A549 (cell line): ENCODE measurements around the gene PRRC2B. TPM values are rescaled to one million over a fixed set of nuclear protein-coding genes. Genes with fewer than 3 reads are reported as not detected.
"Not testable (repeated sequence)": the region's sequence is repeated elsewhere in the genome, so short reads cannot be mapped to it uniquely, and the experiment has no call there.

Source experiments
- ATAC-seq, 2 experiments: fragments of 200-7000 bp in 1 of 2; fragments of >200 bp in 1 of 2; cut with Nextera tagmentation in 1 of 2; cut with Tn5 transposase in 1 of 2; 3 replicates each; pipeline versions ENCODE4 v1.8.0 to v1.9.1; 2018 to 2020; ENCODE audit warnings: mild to moderate bottlenecking in 1 of 2, moderate library complexity in 1 of 2
- CTCF ChIA-PET: fragments of 300-600 bp; sonication (Branson Sonifier 250); formaldehyde crosslinking; extraction: SDS; loops from one replicate; lab custom pipeline; 2021; ENCODE audit warnings: antibody characterized with exemption, inconsistent platforms; lab: Yijun Ruan, JAX
- POLR2A ChIA-PET: fragments of 350-600 bp; formaldehyde crosslinking; extraction: SDS; loops from one replicate; lab custom pipeline; 2021; ENCODE audit warnings: antibody characterized with exemption, inconsistent platforms; lab: Yijun Ruan, JAX
- DNase-seq, 2 experiments: peaks; one replicate each; pipeline versions ENCODE4 v3.0.0 to v3.0.0-alpha.2; 2011 to 2016; ENCODE audit warnings: low read depth in 1 of 2, low spot score in 1 of 2
- FAIRE-seq: peaks from 2 replicates; lab custom pipeline; 2011; peaks lifted over from hg19 to GRCh38; lab: Jason Lieb, UNC
- H3K27ac ChIP-seq, 2 experiments: fragments of >200 bp; sonication (Bioruptor Twin); formaldehyde crosslinking; 3 replicates each; pipeline ENCODE4 v1.5.1; 2016 to 2017
- H3K4me1 ChIP-seq: fragments of >200 bp; sonication (Bioruptor Twin); formaldehyde crosslinking; 3 replicates; pipeline ENCODE4 v1.6.1; 2016
- H3K4me2 ChIP-seq: fragments of >200 bp; sonication (Bioruptor Twin); formaldehyde crosslinking; 3 replicates; pipeline ENCODE4 v1.6.1; 2016
- H3K4me3 ChIP-seq: fragments of >200 bp; sonication (Bioruptor Twin); formaldehyde crosslinking; 3 replicates; pipeline ENCODE4 v1.5.1; 2016
- H3K9me3 ChIP-seq: fragments of >200 bp; sonication (Bioruptor Twin); formaldehyde crosslinking; 3 replicates; pipeline ENCODE4 v1.6.1; 2016
- ATOH8 ChIP-seq: fragments of 250-450 bp; sonication (Bioruptor Pico); IDR thresholded peaks from 2 replicates; pipeline ENCODE4 v1.5.0; 2020; ENCODE audit warnings: low read depth, mild to moderate bottlenecking, moderate library complexity
- BHLHE40 ChIP-seq: IDR thresholded peaks from 2 replicates; pipeline ENCODE4 v1.6.1; 2012; ENCODE audit warnings: low read depth, low read length, inconsistent platforms
- CBX8 ChIP-seq: fragments of 200-600 bp; sonication (generic); IDR thresholded peaks from 2 replicates; pipeline ENCODE4 v1.6.1; 2016
- CEBPB ChIP-seq, 2 experiments: fragments of >200 bp in 1 of 2; sonication (Bioruptor Twin) in 1 of 2; formaldehyde crosslinking in 1 of 2; IDR thresholded peaks; 2 replicates each; pipeline ENCODE4 v1.6.1; 2012 to 2016
- E2F6 ChIP-seq: IDR thresholded peaks from 2 replicates; pipeline ENCODE4 v1.6.1; 2012; ENCODE audit warnings: low read depth, borderline replicate concordance
- EHMT2 ChIP-seq: fragments of 200-600 bp; sonication (generic); IDR thresholded peaks from 2 replicates; pipeline ENCODE4 v1.6.1; 2016; ENCODE audit warnings: antibody characterized with exemption, low read depth, mild to moderate bottlenecking, moderate library complexity
- EP300 ChIP-seq, 2 experiments: fragments of >200 bp; sonication (Bioruptor Twin); formaldehyde crosslinking; IDR thresholded peaks; 2 replicates in 1 of 2; 3 replicates in 1 of 2; pipeline ENCODE4 v1.6.1; 2016 to 2017
- ESRRA ChIP-seq: fragments of 150-350 bp; IDR thresholded peaks from 2 replicates; pipeline ENCODE4 v1.6.1; 2014; ENCODE audit warnings: mild to moderate bottlenecking, low read length, borderline replicate concordance
- GATA3 ChIP-seq: IDR thresholded peaks from 2 replicates; pipeline ENCODE4 v1.6.1; 2012; ENCODE audit warnings: borderline replicate concordance
- HDAC2 ChIP-seq: fragments of 200-600 bp; sonication (generic); IDR thresholded peaks from 2 replicates; pipeline ENCODE4 v1.6.1; 2016
- HEYL ChIP-seq: fragments of 250-450 bp; sonication (Bioruptor Pico); IDR thresholded peaks from 2 replicates; pipeline ENCODE4 v1.8.0; 2021; ENCODE audit warnings: mild to moderate bottlenecking, moderate library complexity
- HMGXB4 ChIP-seq: fragments of 250-450 bp; sonication (Bioruptor Pico); IDR thresholded peaks from 2 replicates; pipeline ENCODE4 v1.5.0; 2021; ENCODE audit warnings: mild to moderate bottlenecking, moderate library complexity, borderline replicate concordance
- HOXB5 ChIP-seq: fragments of 250-450 bp; sonication (Bioruptor Pico); IDR thresholded peaks from 2 replicates; pipeline ENCODE4 v1.5.0; 2020; ENCODE audit warnings: mild to moderate bottlenecking, moderate library complexity
- JUNB ChIP-seq: fragments of >200 bp; sonication (Bioruptor Twin); formaldehyde crosslinking; IDR thresholded peaks from 2 replicates; pipeline ENCODE4 v1.6.1; 2016
- KDM1A ChIP-seq: fragments of 200-600 bp; sonication (generic); IDR thresholded peaks from 2 replicates; pipeline ENCODE4 v1.6.1; 2016; ENCODE audit warnings: low read depth, mild to moderate bottlenecking
- MAFK ChIP-seq: fragments of 450-650 bp; IDR thresholded peaks from 2 replicates; pipeline ENCODE4 v1.6.1; 2014; ENCODE audit not compliant: partially characterized antibody
- MAX ChIP-seq: IDR thresholded peaks from 2 replicates; pipeline ENCODE4 v1.6.1; 2012
- MAZ ChIP-seq: fragments of 150-350 bp; IDR thresholded peaks from 2 replicates; pipeline ENCODE4 v1.6.1; 2014; ENCODE audit warnings: antibody characterized with exemption, low read depth, low read length, borderline replicate concordance
- POLR2AphosphoS2 ChIP-seq: conservative IDR thresholded peaks from 2 replicates; pipeline ENCODE4 v1.6.1; 2012; ENCODE audit warnings: low read length, improper control_type of control experiment, inconsistent platforms
- RAD21 ChIP-seq, 2 experiments: fragments of >200 bp in 1 of 2; sonication (Bioruptor Twin) in 1 of 2; formaldehyde crosslinking in 1 of 2; IDR thresholded peaks in 1 of 2; conservative IDR thresholded peaks in 1 of 2; 2 replicates in 1 of 2; 3 replicates in 1 of 2; pipeline ENCODE4 v1.6.1; 2012 to 2018; ENCODE audit warnings: inconsistent platforms in 1 of 2
- RFX5 ChIP-seq: fragments of 450-650 bp; IDR thresholded peaks from 2 replicates; pipeline ENCODE4 v1.7.1; 2014; ENCODE audit warnings: antibody characterized with exemption, mild to moderate bottlenecking, moderate library complexity
- TP53 ChIP-seq: fragments of 250-450 bp; sonication (Bioruptor Pico); IDR thresholded peaks from 2 replicates; pipeline ENCODE4 v1.5.0; 2021; ENCODE audit warnings: mild to moderate bottlenecking, moderate library complexity
- ZC3H11A ChIP-seq: fragments of 450-650 bp; IDR thresholded peaks from 2 replicates; pipeline ENCODE4 v1.6.1; 2014; ENCODE audit warnings: antibody characterized with exemption, mild to moderate bottlenecking
- ZFP36 ChIP-seq: fragments of 450-650 bp; IDR thresholded peaks from 2 replicates; pipeline ENCODE4 v1.6.1; 2014; ENCODE audit warnings: borderline replicate concordance; ENCODE audit not compliant: partially characterized antibody
- ZSCAN20 ChIP-seq: fragments of 250-450 bp; sonication (Bioruptor Pico); IDR thresholded peaks from 2 replicates; pipeline ENCODE4 v1.8.0; 2022; ENCODE audit warnings: mild to moderate bottlenecking, moderate library complexity
- WGBS: methylation state at CpG from one replicate; pipeline ENCODE4 v1.1.6; 2017; ENCODE audit errors: missing lambda C conversion rate; 5-methylcytosine and 5-hydroxymethylcytosine counted together
- polyA plus RNA-seq, 4 experiments: library from polyadenylated mRNA; depleted of rRNA in 3 of 4; stranded (reverse); fragments of >200 nt; fragmentation: RNase III in 1 of 4; extraction: RNeasy Plus Mini Kit Qiagen cat#74134 plus additional on column Dnase treatment in 1 of 4; gene quantifications; 2 replicates in 3 of 4; 3 replicates in 1 of 4; pipeline ENCODE4 v1.2.3, GENCODE V29; 2011 to 2017

PRRC2B gene
- polyA plus RNA-seq, 2 of the 4 experiments (the other 2 are of a cell fraction) = 35.6 to 47.3 TPM

GRCh38 chr9:131367450-131367849, 26.4 kb upstream of the PRRC2B start:
- TF ChIP-seq TP53 (CRISPR knock-in tag) (no peak), E2F6 (no peak), BHLHE40 (no peak), MAZ (no peak), HMGXB4 (CRISPR knock-in tag) (no peak), JUNB (no peak), MAFK (no peak), EP300 (IDR thresholded peaks at IDR 0.05) (no peak), GATA3 (no peak), EHMT2 (no peak), ESRRA (no peak), KDM1A (no peak), CEBPB (IDR thresholded peaks at IDR 0.05) (no peak), HDAC2 (no peak), ZFP36 (no peak), ATOH8 (CRISPR knock-in tag) (no peak), RFX5 (no peak), MAX (no peak), ZC3H11A (no peak), POLR2AphosphoS2 (no peak)
- no peak for DNase-seq
- peak overlapping the region in 1 of 2 experiments; percentile 69; a peak in 3 of 6 replicates for H3K27ac ChIP-seq
- peak in 1 of 2 experiments; percentile 18; a peak in 2 of 6 replicates for ATAC-seq
- H3K4me1 ChIP-seq = peaks cover 19% of the 10 kb centered on the region
- H3K4me3 ChIP-seq = no peak overlapping the region
- no peaks in the 10 kb centered on the region for H3K9me3 ChIP-seq
- FAIRE-seq = no peak
- CTCF ChIA-PET = interaction anchor here (0.6 to 5.2 kb wide), 17 partner anchors 12 to 379 kb away, joined by 3 to 33 read pairs (median 4); no protein-coding TSS in a partner anchor
- POLR2A ChIA-PET = no interaction called here
- H3K4me2 ChIP-seq = peak overlapping the region; percentile 62; the same call in 2 of the 3 replicates
- WGBS = 80% methylated on average over 2 of the region's 2 CpGs

- ChIA-PET CTCF (interaction anchor here (0.6 to 5.2 kb wide), 4 partner anchors 20 to 126 kb away, joined by 3 to 33 read pairs (median 5); no protein-coding TSS in a partner anchor), POLR2A (no interaction called here)
- 71% methylated on average over 2 of the region's 2 CpGs for WGBS
- DNase-seq = no peak
- Histone ChIP-seq H3K4me1 (peaks cover 28% of the 10 kb centered on the region), H3K4me2 (no peak overlapping the region), H3K27ac (no peak overlapping the region), H3K9me3 (no peaks in the 10 kb centered on the region), H3K4me3 (no peak overlapping the region)
- no peak for FAIRE-seq
- no peak for TF ChIP-seq HEYL (CRISPR knock-in tag)
- no peak for TF ChIP-seq HDAC2
- TF ChIP-seq CBX8 = no peak
- TF ChIP-seq CEBPB (IDR thresholded peaks at IDR 0.05) = no peak
- no peak for TF ChIP-seq RAD21 (conservative IDR thresholded peaks at IDR 0.05 in 1 of 2, IDR thresholded peaks at IDR 0.05 in 1 of 2)
- TF ChIP-seq GATA3 = no peak
- TF ChIP-seq HOXB5 (CRISPR knock-in tag) = no peak
- TF ChIP-seq MAZ = no peak
- no peak for TF ChIP-seq ZSCAN20
- ATAC-seq = no peak
These were observed 23.2 kb upstream of the PRRC2B start for GRCh38 chr9:131370638-131371037.

GRCh38 chr9:131372599-131372973, 21.3 kb upstream of the PRRC2B start:
- not testable (repeated sequence) for DNase-seq, H3K9me3 ChIP-seq, FAIRE-seq, ATAC-seq
- peak overlapping the region; percentile 81 for H3K4me2 ChIP-seq
- H3K4me3 ChIP-seq = peak overlapping the region; percentile 59
- ChIA-PET POLR2A (interaction anchor here (0.6 to 2.4 kb wide), 10 partner anchors 10 to 371 kb away, joined by 3 to 64 read pairs (median 9); partner anchors contain the start of gene NUP214), CTCF (interaction anchor here (0.7 to 2.5 kb wide), 9 partner anchors 8 to 110 kb away, joined by 3 to 25 read pairs (median 5); no protein-coding TSS in a partner anchor)
- WGBS = 62% methylated on average over 17 of the region's 17 CpGs
- peaks cover 16% of the 10 kb centered on the region for H3K4me1 ChIP-seq
- H3K27ac ChIP-seq = peak overlapping the region; percentile 79 to 91

GRCh38 chr9:131374638-131375037, 19.2 kb upstream of the PRRC2B start:
- H3K4me3 ChIP-seq, POLR2A ChIA-PET, CTCF ChIA-PET, ATAC-seq, DNase-seq, H3K9me3 ChIP-seq, FAIRE-seq: not testable (repeated sequence)
- WGBS = 58% methylated on average over 5 of the region's 5 CpGs
- peak overlapping the region; percentile 62 to 91; a peak in 5 of 6 replicates for H3K27ac ChIP-seq
- H3K4me1 ChIP-seq = peaks cover 14% of the 10 kb centered on the region
- peak overlapping the region; percentile 73 for H3K4me2 ChIP-seq
